ENCODE data around the gene THSD4. TPM values are rescaled to one million over a fixed set of nuclear protein-coding genes. Genes with fewer than 3 reads are reported as not detected.

The THSD4 gene
- total and polyA plus RNA-seq, 9 of the 15 experiments (the other 6 are each of a cell fraction or from before 2014, with no cell fraction given) = 0.04 TPM; not detected in 5

GRCh38 chr15:71251584-71252043 is 136.3 kb downstream of the THSD4 start:
- BruUV-seq (replicated peaks) = no TSS peak
- POLR2A ChIA-PET = no interaction called here

More at GRCh38 chr15:71251584-71252043, 136.3 kb downstream of the THSD4 start:
- no peak overlapping the region for H3K4me3 ChIP-seq
- no peak overlapping the region for H2AFZ ChIP-seq (ENCODE audit: low read depth, low read length)
- CTCF ChIA-PET (ENCODE audit: low intra/inter-chr PET ratio) = no interaction called here
- TF ChIP-seq NCOR1 (IDR thresholded peaks at IDR 0.05) = no peak
- TF ChIP-seq ELK1 (CRISPR knock-in tag; IDR thresholded peaks at IDR 0.05) = no peak
- no peak for TF ChIP-seq ZBTB17 (CRISPR knock-in tag; IDR thresholded peaks at IDR 0.05)
- peak; percentile 4 for TF ChIP-seq NEUROD1 (IDR thresholded peaks at IDR 0.05; ENCODE audit: borderline replicate concordance, low read depth, low read length, partially characterized antibody)
- H3K9me1 ChIP-seq (ENCODE audit: control insufficient read depth, insufficient read depth, low read length) = no peaks in the 10 kb centered on the region
- H3K27ac ChIP-seq (ENCODE audit: extremely low read depth, low read depth, low read length) = no peak overlapping the region
- no peak overlapping the region for H3K4me2 ChIP-seq (ENCODE audit: insufficient read depth, low read length)
- no peak overlapping the region for H3K9ac ChIP-seq (ENCODE audit: insufficient read depth in 1 of 2, low read depth in 2 of 2, low read length in 2 of 2)
- 5% methylated on average over 4 of the region's 4 CpGs for WGBS (ENCODE audit: insufficient coverage, low coverage, missing lambda C conversion rate)
- no peaks in the 10 kb centered on the region for H3K79me2 ChIP-seq (ENCODE audit: control insufficient read depth, insufficient read depth, low read length)
- H3K4me1 ChIP-seq (replicated peaks in 1 of 2; ENCODE audit: control insufficient read depth in 2 of 2, insufficient read depth in 2 of 2, low read length in 2 of 2) = no peaks in the 10 kb centered on the region
- no peaks in the 10 kb centered on the region; a peak in 1 of 5 replicates for H3K27me3 ChIP-seq (ENCODE audit: control insufficient read depth in 2 of 2, insufficient read depth in 2 of 2, low read length in 2 of 2)
- no peaks in the 10 kb centered on the region for H3K36me3 ChIP-seq (ENCODE audit: control insufficient read depth, insufficient read depth, low read length)
- FAIRE-seq = no peak
- no peak for DNase-seq (ENCODE audit: extremely low read depth in 1 of 4, low spot score in 3 of 4)
- no peak for ATAC-seq
- intact Hi-C loops (cut with micrococcal nuclease) (no loop called here), in situ Hi-C loops (cut with MboI) (no loop called here)
- no peaks in the 10 kb centered on the region for H4K20me1 ChIP-seq (replicated peaks; ENCODE audit: control insufficient read depth, insufficient read depth, low read length)
- no peaks in the 10 kb centered on the region for H3K9me3 ChIP-seq (replicated peaks; ENCODE audit: control insufficient read depth, insufficient read depth, low read depth, low read length)
